AML-193 (cell line): ENCODE data around the gene ARHGEF18.
A peak's percentile ranks its signal among the peaks of the same experiment; 100 is the strongest.
"Not testable (repeated sequence)": the region's sequence is repeated elsewhere in the genome, so short reads cannot be mapped to it uniquely, and the experiment has no call there.

Source experiments
- DNase-seq, 2 experiments: peaks; one replicate each; lab custom pipeline; 2025; lab: John Stamatoyannopoulos, UW

ARHGEF18 gene

DNA sequence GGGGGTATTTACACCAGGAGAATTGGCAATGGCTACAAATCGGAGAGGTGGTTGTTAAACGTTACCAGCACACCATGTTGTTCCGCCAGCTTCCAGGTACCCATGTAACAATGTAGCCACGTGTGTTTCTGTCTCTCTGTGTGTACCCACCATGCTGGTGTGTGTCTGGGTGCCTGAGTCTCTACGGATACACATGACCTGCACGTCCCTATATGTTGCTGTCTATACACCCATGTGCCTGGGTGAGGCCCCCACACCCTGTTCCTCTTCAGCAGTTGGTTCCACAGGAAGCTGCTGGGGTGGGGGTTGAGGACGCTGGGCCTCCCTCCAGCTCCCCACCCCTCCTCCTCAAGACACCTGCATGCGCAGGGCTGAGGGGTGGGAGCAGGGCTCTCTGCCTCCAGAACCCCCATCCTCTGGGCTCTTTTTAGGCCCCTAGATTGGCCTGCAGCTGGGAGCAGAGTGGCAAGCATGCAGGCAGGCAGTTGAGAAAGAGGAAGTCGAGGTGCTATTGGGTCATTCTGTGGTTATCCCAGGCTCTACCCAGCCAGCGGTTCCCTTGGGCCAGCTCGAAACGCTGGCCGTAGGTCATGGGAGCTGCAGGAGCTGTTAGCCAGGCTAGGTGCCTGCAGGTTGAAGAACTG, at the start of gene ARHGEF18:
ARHGEF18 (plus strand) TSS at position 351 of the 644 bp plus-strand sequence. CDS start 13,954 bp downstream, outside the sequence.
- peak; percentile 95 to 96 for DNase-seq

DNA sequence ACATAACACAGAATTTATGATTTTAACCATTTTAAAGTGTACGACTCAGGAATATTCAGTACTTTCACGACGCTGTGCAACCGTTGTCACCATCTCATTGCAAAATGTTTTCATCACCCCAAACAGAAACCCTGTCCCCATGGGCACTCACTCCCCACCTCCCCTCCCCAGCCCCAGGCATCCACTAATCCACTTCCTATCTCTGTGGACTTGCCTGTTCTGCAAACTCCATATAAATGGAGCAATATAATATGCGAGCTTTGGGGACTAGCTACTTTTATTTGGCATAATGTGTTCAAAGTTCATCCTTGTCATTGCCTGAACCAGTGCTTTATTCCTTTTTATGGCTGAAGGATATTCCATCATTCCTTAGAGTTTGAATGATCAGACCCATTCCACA, 47.2 kb upstream of the ARHGEF18 start:
- no peak for DNase-seq

DNA sequence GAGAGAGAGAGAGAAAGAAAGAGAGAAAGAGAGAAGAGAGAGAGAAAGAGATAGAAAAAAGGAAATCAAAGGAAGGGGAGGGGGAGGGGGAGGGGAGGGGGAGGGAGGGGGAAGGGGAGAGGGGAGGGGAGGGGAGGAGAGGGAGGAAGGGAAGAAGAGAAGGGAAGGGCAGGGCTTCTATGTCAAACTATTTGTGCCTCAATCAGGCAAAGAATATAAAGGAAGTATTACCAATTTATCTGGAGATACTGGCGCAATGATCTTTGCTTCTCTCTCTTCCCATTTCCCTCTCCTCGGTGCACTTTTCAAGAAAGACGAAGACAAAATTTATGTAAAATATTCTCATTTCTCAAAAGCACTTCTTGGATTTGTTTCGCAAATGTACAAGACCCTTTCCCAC, 45.3 kb upstream of the ARHGEF18 start:
- no peak for DNase-seq

DNA sequence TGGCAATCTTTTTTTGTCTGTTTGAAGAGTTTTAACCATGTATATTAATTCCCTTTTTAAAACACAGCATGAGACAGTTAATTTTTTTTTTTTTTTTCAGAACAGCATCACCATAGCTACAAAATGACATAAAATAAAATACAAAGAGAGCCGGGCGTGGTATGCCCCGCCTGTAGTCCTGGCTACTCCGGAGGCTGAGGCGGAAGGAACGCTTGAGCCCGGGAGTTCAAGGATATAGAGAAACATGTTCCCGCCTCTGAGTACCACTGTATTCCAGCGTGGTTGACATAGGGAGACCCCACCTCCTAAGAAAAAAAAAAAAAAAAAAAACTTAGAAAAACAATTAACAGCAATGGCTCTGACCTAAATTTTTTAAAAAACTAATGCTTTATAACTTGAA, 44.5 kb upstream of the ARHGEF18 start:
- DNase-seq = no peak

DNA sequence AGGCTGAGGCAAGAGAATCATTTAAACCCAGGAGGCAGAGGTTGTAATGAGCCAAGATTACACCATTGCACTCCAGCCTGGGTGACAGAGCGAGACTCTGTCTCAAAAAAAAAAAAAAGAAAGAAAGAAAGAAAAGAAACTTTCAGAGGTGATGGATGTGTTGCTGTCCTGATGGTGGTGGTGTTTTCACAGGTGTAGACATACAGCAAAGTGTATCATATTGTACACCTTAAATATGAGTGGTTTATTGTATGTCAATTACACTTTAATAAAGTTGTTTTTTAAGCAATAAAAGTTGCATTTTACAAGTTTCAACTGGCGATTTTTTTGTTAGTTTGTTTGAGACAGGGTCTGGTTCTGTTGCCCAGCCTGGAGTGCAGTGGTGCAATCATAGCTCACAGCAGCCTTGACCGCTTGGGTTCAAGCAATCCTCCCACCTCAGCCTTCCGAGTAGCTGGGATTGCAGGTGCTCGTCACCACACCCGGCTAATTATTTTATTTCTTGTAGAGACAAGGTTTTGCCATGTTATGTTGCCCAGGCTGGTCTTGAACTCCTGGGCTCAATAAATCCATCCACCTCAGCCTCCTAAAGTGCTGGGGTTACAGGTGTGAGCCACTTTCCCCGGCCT, 41.0 kb upstream of the ARHGEF18 start:
- no peak for DNase-seq

DNA sequence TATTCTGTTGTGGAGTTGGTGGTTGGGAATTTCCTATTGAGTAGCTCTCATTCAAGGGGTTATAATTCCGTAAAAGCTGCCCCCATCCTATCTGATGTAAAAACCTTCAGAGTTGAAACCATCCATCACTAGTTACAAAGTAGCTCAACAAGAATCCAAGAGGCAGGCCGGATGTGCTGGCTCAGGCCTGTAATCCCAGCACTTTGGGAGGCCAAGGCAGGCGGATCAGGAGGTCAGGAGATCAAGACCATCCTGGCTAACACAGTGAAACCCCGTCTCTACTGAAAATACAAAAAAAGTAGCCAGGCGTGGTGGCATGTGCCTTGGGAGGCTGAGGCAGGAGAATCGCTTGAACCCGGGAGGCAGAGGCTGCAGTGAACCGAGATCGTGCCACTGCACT, 40.4 kb upstream of the ARHGEF18 start:
- DNase-seq = not testable (repeated sequence)

DNA sequence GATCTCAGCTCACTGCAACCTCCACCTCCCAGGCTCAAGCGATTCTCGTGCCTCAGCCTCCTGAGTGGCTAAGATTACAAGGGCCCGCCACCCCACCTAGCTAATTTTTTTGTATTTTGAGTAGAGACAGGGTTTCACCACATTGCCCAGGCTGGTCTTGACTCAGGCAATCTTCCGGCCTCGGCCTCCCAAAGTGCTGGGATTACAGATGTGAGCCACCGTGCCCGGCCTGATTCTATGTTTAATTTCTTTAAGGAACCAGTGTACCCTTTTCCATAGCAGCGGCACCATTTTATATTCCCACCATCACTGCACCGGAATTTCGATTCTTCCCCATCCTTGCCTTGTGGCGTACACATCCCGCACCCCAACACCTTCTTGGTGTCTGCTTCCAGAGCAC, 36.8 kb upstream of the ARHGEF18 start:
- DNase-seq = no peak

DNA sequence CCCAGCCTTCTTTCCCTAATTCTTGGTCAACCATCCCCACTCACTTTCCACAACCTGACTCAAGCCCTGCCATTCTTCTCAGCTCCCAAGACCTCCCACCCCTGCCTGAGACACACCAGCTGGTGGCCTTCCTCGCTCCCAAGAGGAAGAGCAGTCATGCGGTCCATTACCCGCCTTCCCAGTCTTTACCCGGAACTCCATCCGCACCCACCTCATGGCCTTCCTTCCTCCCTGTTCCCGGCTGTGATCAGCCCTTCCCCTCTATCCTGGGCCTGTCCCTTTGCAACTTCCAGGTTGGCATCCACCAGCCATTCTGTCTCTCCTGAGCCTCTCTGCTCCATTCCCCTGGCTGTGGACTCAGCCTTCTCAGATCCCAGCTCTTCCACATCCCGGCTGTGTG, 35.9 kb upstream of the ARHGEF18 start:
- DNase-seq = no peak

DNA sequence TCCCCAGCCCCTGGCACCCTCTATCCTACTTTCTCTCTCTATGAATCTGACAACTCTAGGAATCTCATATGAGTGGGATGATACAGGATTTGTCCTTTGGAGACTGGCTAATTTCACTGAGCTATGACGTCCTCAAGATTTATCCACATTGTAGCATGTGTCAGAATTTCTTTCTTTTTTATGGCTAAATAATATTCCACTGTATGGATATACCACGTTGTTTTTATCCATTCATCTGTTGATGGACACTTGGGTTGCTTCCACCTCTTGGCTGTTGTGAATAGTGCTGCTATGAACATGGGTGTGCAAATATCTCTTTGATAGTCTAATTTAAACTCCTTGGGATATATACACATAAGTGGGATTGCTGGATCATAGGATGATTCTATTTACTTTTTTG, 30.6 kb upstream of the ARHGEF18 start:
- DNase-seq = no peak

DNA sequence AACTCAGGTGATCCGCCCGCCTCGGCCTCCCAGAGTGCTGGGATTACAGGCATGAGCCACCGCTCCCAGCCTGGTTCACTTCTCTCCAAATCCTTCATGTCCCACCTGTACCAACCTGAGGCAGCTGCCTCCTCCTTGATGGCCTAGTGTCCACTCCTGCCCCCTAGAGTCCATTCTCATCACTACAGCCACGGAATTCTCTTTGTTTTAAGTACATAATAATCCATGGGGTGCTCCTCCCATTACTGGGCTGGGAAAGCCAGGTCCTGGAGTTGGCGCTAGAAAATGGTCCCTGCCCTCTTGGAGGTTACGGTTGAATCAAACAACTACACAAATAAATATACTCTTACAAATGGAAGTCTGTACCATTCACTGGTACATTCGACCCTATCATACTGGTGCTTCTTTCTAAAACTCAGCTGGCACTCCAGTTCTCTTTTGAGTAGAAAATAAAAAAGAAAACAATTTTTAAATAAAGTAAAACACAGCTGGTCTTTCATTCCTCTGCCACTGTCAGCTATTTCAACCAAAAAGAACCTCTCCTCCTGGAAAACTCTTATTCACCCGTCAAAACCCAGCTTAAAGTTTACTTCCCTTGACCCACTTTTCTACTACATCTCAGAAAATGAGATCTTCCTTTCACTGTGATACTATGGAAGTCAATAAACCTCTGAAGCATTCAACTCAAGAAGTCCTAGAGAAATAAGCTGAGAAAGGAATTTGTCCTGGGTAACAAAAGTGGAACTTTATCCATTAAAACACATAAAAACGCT, 22.4 kb upstream of the ARHGEF18 start:
- DNase-seq = peak; percentile 22 to 28

DNA sequence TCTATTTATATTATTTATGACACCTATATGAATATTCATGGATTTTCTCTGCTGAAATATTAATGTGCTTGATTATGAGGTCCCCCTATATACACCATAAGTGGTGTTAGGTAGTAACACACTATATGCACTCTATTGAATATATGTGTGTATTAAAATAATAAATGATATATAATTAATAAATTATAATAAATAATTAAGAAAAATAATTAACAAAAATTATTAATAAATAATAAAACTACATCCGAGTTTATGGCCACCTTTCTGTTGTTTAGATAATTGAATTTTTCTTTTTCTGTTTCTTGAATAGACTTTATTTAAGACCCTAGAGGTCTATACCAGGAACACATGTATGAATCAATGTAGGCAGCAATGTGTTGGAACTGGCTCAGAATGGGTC, 20.9 kb upstream of the ARHGEF18 start:
- no peak for DNase-seq

DNA sequence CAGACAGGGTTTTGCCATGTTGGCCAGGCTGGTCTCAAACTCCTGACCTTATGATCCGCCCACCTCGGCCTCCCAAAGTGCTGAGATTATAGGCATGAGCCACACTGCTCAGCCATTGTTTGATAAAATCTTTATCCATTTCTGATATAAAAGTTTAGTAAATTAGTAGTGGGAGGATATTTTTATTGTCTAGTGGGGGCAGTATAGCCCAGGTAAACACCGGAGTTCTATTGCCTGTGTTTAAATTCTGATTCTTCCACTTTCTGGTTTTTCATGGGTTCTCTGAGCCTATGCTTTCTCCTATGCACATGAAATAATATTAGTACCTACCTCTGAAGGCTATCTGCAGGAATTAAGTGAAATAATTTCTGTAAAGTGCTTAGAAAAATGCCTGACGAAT, 20.1 kb upstream of the ARHGEF18 start:
- DNase-seq = no peak

DNA sequence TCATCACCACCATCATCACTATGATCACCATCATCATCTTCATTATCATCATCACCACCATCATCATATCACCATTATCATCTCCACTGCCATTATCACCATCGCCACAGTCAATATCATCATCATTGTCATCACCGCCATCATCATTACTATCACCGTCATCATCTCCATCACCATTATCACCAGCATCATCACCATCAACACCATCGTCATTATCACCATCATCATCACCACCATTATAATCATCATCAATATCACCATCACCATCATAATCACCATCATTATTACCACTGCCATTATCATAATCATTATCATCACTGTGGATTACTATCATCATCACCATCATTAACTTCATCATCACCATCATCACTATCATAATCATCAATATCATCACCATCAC, 17.3 kb upstream of the ARHGEF18 start:
- no peak for DNase-seq

DNA sequence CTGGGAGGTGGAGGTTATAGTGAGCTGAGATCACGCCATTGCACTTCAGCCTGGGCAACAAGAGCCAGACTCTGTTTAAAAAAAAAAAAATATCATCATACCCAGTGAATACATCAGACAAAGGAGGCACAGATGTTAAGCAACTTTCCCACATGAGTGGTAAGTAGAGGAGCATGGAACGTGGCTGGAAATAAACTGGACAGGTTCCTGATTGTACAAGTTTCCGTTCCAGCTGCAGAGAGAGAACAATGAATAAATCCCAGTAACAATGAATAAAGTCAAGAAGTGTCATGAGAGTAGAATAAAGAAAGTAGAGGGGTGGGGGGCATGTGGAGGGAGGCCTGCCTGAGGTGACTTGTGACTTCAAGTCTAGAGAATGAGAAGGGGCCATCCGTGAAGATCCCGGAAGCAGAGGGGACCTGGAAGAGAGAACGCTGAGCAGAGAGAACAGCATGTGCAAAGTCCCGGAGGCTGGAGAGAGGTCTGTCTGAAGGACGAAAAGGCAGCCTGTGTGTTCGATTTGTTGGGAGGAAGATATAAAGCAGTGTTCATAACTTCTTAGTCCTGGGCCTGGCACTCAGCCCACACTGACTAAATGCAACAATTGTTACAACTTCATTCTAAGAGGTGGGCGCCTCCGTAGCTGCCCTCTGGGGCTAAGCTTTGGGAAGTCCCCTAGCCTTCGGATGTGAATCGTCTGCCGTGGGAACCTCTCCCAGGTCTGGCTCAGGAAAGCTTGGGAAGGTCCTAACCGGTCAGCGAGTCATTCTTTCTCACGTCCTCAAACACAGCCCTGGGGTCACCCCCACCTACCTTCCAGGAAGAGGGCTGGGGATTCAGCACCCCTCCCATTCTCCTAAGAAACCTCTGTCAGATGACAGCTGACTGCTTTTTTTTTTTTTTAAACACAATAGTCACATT, 15.3 kb upstream of the ARHGEF18 start:
- DNase-seq = no peak

DNA sequence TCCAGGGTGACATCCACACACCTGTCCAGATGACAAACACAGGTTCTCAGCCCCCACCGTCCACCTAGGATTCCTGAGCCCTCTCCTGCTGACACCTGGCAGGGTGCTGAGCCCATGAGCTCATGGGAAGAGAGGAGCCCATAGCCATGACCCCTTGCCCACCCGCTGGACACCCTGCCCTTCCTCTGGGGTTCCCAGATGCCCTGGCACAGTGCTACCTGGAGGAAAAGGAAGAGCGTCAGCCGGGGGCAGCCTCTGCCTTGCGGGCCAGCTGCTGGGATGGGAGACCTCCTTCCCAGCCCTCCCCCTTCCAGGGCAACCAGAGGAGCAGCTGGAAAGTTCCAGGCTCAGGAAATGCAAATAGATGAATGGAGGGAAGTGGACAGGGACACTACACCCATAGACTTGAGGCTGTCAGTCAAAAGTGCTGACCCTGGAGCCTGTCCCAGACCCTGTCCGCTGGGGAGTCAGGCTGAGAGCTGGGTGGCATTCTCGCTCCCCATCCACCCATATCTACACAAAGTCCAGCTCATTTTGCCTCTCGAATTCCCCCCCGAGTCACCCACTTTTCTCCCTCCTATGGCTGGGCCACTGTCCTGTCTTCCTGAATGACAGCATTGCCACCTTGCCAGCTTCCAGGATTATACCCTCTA, 12.3 kb upstream of the ARHGEF18 start:
- DNase-seq = no peak

DNA sequence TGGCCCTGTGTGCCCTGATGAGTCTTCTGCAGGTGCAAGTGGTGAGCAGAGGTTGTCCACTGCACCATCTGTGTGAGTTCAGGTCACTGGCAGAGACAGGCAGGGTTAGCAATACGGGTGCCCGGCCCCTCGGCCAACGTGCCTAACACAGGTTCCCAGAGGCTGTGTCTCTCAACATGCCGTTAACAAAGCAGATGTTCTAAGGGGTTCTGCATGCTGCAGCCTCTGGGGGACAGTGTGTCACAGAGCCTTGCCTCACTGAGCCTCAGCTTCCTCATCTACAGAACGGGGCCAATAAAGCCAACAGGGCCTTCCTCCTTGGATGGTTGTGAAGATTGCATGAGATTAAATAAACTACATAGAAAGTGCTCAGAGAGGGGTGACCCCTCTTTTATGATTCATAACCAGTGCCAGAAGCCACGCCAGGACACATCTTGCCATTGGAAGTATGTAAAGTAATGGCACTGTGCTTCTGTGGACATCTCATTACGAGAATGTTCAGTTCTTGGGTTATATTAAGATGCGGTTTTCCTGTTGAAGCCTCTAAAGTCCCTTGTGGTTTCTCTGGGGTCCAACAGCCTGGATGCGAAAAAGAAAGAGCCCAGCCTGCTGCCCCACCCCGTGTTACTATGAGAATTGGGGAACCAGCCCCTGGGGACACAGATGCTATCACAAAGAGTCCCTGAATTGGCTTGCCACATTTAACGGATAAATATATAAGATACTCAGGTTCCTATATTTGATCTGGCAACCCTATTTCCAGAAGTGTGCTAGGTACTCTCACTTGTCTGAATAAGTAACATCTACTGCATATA, 11.2 kb upstream of the ARHGEF18 start:
- peak; percentile 97 for DNase-seq

DNA sequence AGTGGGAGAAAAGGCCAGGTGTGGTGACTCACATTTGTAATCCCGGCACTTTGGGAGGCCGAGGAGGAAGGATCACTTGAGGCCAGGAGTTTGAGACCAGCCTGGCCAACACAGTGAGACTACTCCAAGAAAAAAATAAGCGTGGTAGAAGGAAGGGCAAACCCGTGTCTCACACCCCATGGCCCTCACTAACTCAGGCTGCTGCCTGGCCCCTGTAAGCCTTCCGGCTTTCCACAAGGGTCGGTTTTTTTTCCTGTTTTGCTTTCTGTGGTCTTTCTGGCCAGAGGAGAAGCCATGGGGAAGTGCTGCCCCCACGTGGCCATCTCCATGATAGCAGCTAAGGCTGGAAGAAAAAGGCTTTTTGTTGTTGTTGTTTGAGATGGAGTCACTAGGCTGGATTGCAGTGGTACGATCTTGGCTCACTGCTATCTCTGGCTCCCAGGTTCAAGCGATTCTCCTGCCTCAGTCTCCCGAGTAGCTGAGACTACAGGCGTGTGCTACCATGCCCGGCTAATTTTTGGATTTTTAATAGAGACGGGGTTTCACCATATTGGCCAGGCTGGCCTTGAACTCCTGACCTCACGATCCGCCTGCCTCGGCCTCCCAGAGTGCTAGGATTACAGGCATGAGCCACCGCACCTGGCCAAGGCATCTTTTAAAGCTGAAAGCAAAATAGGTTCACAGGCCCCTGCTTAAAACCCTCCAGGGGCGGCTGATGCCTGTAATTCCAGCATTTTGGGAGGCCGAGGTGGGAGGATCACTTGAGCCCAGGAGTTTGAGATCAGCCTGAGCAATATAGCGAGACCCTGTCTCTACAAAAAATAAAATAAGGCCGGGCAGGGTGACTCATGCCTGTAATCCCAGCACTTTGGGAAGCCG, 7.5 kb upstream of the ARHGEF18 start:
- peak; percentile 62 to 74 for DNase-seq

DNA sequence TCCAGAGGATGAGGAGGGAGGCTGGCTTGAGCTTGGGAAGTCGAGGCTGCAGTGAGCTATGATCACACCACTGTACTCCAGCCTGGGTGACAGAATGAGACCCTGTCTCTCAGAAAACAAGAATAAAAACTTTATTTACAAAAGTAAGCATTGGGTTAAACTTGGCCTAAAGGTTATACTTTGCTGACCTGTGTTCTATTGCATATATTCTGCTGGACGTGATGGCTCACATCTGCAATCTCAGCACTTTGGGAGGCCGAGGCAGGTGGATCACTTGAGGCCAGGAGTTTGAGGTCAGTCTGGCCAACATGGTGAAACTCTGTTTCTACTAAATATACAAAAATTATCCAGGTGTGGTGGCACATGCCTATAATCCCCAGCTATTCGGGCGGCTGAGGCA, 6.6 kb upstream of the ARHGEF18 start:
- DNase-seq = no peak

DNA sequence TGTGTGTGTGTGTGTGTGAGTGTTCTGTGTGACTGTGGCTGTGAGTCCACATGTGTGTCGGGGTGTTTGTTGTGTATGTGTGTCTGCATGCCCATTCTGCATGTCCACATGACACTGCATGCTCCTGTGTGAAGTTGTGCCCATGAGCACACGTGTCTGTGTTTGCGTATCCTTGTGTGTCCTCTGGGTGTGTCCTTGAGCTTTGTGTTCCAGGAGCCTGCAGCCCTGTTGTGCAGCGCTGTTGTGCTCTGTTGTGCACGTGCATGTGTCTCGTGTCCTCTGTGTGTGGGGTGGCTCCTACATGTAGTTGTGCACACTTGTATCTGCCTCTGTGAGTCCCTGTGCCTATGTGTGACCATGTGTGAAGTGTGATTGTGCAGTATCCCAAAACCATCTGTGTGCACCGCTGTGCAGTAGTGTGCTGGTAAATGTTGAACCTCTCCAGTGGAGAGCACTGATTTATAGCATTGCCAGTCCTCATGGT, 2.2 kb upstream of the ARHGEF18 start:
- no peak for DNase-seq

DNA sequence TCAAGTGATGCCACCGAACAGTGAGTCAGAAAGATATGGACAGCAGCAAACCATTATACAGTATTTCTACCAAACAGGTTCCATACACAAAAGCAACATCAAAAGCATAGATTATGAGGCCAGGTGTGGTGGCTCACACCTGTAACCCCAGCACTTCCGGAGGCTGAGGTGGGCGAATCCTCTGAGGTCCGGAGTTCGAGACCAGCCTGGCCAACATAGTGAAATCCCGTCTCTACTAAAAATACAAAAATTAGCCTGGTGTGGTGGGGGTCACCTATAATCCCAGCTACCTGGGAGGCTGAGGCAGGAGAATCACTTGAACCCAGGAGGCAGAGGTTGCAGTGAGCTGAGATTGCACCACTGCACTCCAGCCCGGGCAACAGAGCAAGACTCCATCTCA, 1.7 kb upstream of the ARHGEF18 start:
- DNase-seq = not testable (repeated sequence)
